Upper lobe of left lung (tissue), 6 donors: Measurements from ENCODE around the gene TBC1D9. TPM values are rescaled to one million over a fixed set of nuclear protein-coding genes. Genes with fewer than 3 reads are reported as not detected.

ENCODE experiments used
- ATAC-seq, 2 donors: fragments of 200-7000 bp; cut with Tn5 transposase; one replicate each; pipeline ENCODE4 v1.9.1; 2022; ENCODE audit warnings: mild to moderate bottlenecking in 2 of 2, moderate library complexity in 2 of 2; ENCODE audit not compliant: low FRiP score in 2 of 2
- DNase-seq, 2 donors: peaks; one replicate each; pipeline ENCODE4 v3.0.0-alpha.2; 2019 to 2020
- H3K27ac ChIP-seq, 4 donors: fragments of 200-600 bp; sonication (generic); one replicate each; pipeline ENCODE4 v1.5.1; 2016 to 2019
- H3K27me3 ChIP-seq, 4 donors: fragments of 200-600 bp; sonication (generic); one replicate each; pipeline ENCODE4 v1.5.1; 2017 to 2019
- H3K36me3 ChIP-seq, 4 donors: fragments of 200-600 bp; sonication (generic); one replicate each; pipeline ENCODE4 v1.5.1; 2016 to 2019
- H3K4me1 ChIP-seq, 4 donors: fragments of 200-600 bp; sonication (generic); one replicate each; pipeline ENCODE4 v1.5.1; 2018 to 2019
- H3K4me3 ChIP-seq, 4 donors: fragments of 200-600 bp; sonication (generic); one replicate each; pipeline ENCODE4 v1.5.1; 2017 to 2019; ENCODE audit warnings: mild to moderate bottlenecking in 2 of 4, moderate library complexity in 1 of 4
- H3K9me3 ChIP-seq, 4 donors: fragments of 200-600 bp; sonication (generic); one replicate each; pipeline ENCODE4 v1.5.1; 2018 to 2019
- EP300 ChIP-seq, 4 donors: sonication (generic); formaldehyde crosslinking; IDR thresholded peaks; one replicate each; pipeline ENCODE4 v1.5.1; 2017; ENCODE audit warnings: antibody characterized with exemption in 4 of 4, control low read depth in 2 of 4
- POLR2A ChIP-seq, 4 donors: fragments of 450-650 bp; IDR thresholded peaks; one replicate each; pipeline ENCODE4 v1.5.1; 2016 to 2017; ENCODE audit warnings: antibody characterized with exemption in 4 of 4, mild to moderate bottlenecking in 2 of 4
- POLR2AphosphoS5 ChIP-seq, 2 donors: sonication (generic); formaldehyde crosslinking; IDR thresholded peaks; one replicate each; pipeline ENCODE4 v1.5.1; 2017; ENCODE audit warnings: antibody characterized with exemption in 2 of 2
- whole genome bisulfite sequencing, 2 donors: methylation state at CpG; one replicate each; pipeline ENCODE4 v1.1.5; 2017 to 2018; 5-methylcytosine and 5-hydroxymethylcytosine counted together
- total RNA-seq, 6 donors: library from RNA; depleted of rRNA in 4 of 6; stranded (reverse); fragments of >200 nt in 4 of 6; gene quantifications; one replicate each; pipeline versions ENCODE4 v1.1.0 to v1.2.1, GENCODE V29; 2016 to 2021
- TF ChIP-seq, protein P1 (sequence below), 6 experiments: fragments of 450-650 bp in 4 of 6; fragments of 200-600 bp in 2 of 6; sonication (generic) in 2 of 6; IDR thresholded peaks; one replicate each; pipeline ENCODE4 v1.5.1; 2016 to 2019; ENCODE audit warnings: antibody characterized with exemption in 6 of 6
- donor health status: DM: no; HTN: no; CAD: no; lungs with moderate emphysema.
- donor health status: DM: no; HTN: yes; CAD: no; lungs with severe emphysema.

The TBC1D9 gene
- 10 to 100 TPM; 33.7 to 41.9 (median 38.1) TPM for total RNA-seq

- 0 to 1% methylated on average over 7 to 46 of the region's 73 CpGs for WGBS, 2 donors
- H3K27ac ChIP-seq: peak within 1 kb of the TSS; percentile 96 to 99 (median 98)
- DNase-seq: peak; percentile 92 to 93
- TF ChIP-seq POLR2A (IDR thresholded peaks at IDR 0.05): peak in 3 of 4 donors; percentile 70 to 83 (median 81)
- TF ChIP-seq, protein P1, sequence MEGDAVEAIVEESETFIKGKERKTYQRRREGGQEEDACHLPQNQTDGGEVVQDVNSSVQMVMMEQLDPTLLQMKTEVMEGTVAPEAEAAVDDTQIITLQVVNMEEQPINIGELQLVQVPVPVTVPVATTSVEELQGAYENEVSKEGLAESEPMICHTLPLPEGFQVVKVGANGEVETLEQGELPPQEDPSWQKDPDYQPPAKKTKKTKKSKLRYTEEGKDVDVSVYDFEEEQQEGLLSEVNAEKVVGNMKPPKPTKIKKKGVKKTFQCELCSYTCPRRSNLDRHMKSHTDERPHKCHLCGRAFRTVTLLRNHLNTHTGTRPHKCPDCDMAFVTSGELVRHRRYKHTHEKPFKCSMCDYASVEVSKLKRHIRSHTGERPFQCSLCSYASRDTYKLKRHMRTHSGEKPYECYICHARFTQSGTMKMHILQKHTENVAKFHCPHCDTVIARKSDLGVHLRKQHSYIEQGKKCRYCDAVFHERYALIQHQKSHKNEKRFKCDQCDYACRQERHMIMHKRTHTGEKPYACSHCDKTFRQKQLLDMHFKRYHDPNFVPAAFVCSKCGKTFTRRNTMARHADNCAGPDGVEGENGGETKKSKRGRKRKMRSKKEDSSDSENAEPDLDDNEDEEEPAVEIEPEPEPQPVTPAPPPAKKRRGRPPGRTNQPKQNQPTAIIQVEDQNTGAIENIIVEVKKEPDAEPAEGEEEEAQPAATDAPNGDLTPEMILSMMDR (IDR thresholded peaks at IDR 0.05): peak in 4 of 6 experiments; percentile 3 to 41 (median 17)
- peak; percentile 67 to 89 for TF ChIP-seq POLR2AphosphoS5 (IDR thresholded peaks at IDR 0.05)
- peak in 1 of 4 donors; percentile 83 for TF ChIP-seq EP300 (IDR thresholded peaks at IDR 0.05)
- H3K4me1 ChIP-seq: peaks cover 0 to 8% (median 5%) of the 10 kb centered on the region in 4 donors
- ATAC-seq: peak; percentile 87 to 90
- H3K9me3 ChIP-seq: no peaks in the 10 kb centered on the region
- no peaks in the 10 kb centered on the region for H3K27me3 ChIP-seq
- peak within 1 kb of the TSS; percentile 53 to 91 (median 82) for H3K4me3 ChIP-seq
- no peaks in the 10 kb centered on the region for H3K36me3 ChIP-seq
These were observed at the start of gene TBC1D9 for GRCh38 chr4:140756319-140757231. TSS of gene TBC1D9 (minus strand) at chr4:140756385. CDS start at chr4:140756045, 340 bp downstream.

DNA sequence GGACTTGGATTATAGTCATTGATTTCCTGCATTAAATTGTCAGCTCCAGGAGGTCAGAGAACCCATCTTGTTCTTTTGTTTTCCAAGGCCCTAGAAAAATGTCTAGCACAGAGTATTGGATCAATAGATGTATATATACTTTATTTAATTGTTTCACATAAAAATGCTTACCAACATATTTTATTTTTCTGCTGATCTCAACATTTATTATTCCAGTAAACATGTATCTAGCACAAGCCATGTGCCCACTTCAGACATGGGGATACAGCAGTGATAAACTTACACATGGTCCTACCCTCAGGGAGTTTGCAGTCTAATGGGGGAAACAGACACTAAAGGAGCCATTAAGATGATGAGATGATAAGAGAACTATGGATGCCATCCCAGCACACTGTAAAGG lies 49.1 kb upstream of the TBC1D9 start:
- Histone ChIP-seq H3K27me3 (no peaks in the 10 kb centered on the region), H3K4me1 (peaks cover 0 to 25% (median 9%) of the 10 kb centered on the region in 4 donors), H3K9me3 (no peaks in the 10 kb centered on the region), H3K4me3 (no peak overlapping the region), H3K36me3 (no peaks in the 10 kb centered on the region), H3K27ac (no peak overlapping the region)
- TF ChIP-seq EP300 (IDR thresholded peaks at IDR 0.05) (no peak), POLR2A (IDR thresholded peaks at IDR 0.05) (no peak)
- TF ChIP-seq, protein P1 (IDR thresholded peaks at IDR 0.05): no peak
- ATAC-seq (no peak), DNase-seq (no peak)

DNA sequence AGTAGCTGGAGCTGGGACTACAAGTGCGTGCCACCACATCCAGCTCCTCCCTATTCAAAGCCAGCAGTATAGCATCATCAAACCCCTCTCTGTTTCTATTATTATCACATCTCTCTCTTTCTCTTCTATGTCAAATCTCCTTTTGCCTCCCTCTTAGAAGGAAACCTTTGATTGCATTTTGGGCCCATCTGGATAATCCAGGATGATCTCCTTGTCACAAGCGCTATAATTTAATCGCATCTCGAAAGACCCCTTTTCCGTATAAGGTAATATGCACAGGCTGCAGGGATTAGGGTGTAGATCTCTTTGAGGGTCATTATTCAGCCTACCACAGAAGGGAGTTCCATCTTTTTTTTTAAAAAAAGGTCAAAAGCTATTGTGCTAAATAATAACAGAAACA lies 46.4 kb upstream of the TBC1D9 start:
- ATAC-seq (no peak), DNase-seq (no peak)
- H3K4me1 ChIP-seq: peaks cover 0 to 8% (median 1%) of the 10 kb centered on the region in 4 donors
- no peaks in the 10 kb centered on the region for H3K27me3 ChIP-seq
- WGBS, 2 donors: 94 to 99% methylated on average over 5 of the region's 5 CpGs
- H3K36me3 ChIP-seq: no peaks in the 10 kb centered on the region
- no peaks in the 10 kb centered on the region for H3K9me3 ChIP-seq
- no peak overlapping the region for H3K27ac ChIP-seq
- H3K4me3 ChIP-seq: no peak overlapping the region
- TF ChIP-seq POLR2AphosphoS5 (IDR thresholded peaks at IDR 0.05) (no peak), EP300 (IDR thresholded peaks at IDR 0.05) (no peak), POLR2A (IDR thresholded peaks at IDR 0.05) (no peak)
- TF ChIP-seq, protein P1 (IDR thresholded peaks at IDR 0.05): no peak

GRCh38 chr4:140800666-140801065 lies 44.5 kb upstream of the TBC1D9 start:
- Histone ChIP-seq H3K9me3 (no peaks in the 10 kb centered on the region), H3K27ac (no peak overlapping the region), H3K27me3 (no peaks in the 10 kb centered on the region), H3K36me3 (no peaks in the 10 kb centered on the region), H3K4me3 (no peak overlapping the region), H3K4me1 (no peaks in the 10 kb centered on the region)
- peak in 1 of 2 donors; percentile 48 for ATAC-seq
- no peak for DNase-seq
- 63 to 73% methylated on average over 5 of the region's 5 CpGs for WGBS, 2 donors
- TF ChIP-seq EP300 (IDR thresholded peaks at IDR 0.05) (no peak), POLR2A (IDR thresholded peaks at IDR 0.05) (no peak), POLR2AphosphoS5 (IDR thresholded peaks at IDR 0.05) (no peak)
- TF ChIP-seq, protein P1 (IDR thresholded peaks at IDR 0.05): no peak
